ENCODE data around the gene DCHS2. TPM values are rescaled to one million over a fixed set of nuclear protein-coding genes. Genes with fewer than 3 reads are reported as not detected.

DCHS2 gene
- total RNA-seq, 2 experiments from 2014 or later: 0.16 to 0.22 TPM

DNA sequence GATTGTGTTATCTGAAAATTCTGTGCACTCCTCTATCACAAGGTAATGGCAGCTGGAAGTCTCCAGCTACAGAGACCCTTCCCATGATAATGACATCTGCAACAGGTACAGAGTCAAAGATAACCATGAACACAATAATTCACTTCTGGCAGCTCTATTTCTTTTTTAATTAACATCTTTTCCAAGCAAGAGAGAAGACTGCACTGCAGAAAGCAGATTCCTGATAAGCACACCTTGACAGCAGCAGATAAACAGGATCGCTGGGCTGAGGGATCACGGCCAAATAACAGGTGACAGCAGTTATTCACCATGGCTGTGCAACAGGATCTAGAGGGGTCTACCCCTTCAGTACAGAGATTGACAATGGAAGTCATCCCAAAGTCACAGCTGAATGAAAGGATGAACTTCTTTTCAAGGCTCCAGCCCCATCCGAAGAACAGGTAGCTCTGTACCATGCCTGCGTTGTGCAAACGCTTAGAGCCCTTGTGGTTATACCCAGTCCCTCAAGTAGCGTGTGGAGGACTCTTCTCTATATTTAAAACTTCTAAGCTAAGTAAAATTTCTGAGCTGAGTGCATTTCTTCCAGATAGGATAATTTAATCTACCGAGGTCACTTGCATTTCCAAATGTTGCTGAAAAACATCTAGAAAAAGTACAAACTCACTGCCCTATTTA, 66.7 kb downstream of the DCHS2 start:
- H3K36me3 Mint-ChIP-seq (ENCODE audit: low read depth): no peaks in the 10 kb centered on the region
- CTCF ChIA-PET: no interaction called here
- intact Hi-C loops (cut with DNase I, micrococcal nuclease): no loop called here
- H3K27ac Mint-ChIP-seq: no peak overlapping the region
- ATAC-seq (ENCODE audit: poor library complexity) (no peak), DNase-seq (no peak)
- H3K4me3 Mint-ChIP-seq: no peak overlapping the region
- Histone ChIP-seq H3K36me3 (ENCODE audit: insufficient read depth, low read length) (no peaks in the 10 kb centered on the region), H3K4me3 (ENCODE audit: low read length) (no peak overlapping the region), H3K9me3 (ENCODE audit: control insufficient read depth in 1 of 2, insufficient read depth in 1 of 2, low read length in 2 of 2) (no peaks in the 10 kb centered on the region), H3K27ac (ENCODE audit: low read depth in 1 of 2, low read length in 2 of 2) (no peak overlapping the region), H3K27me3 (ENCODE audit: control insufficient read depth in 1 of 2, insufficient read depth in 2 of 2, low read length in 2 of 2) (peaks cover 2 to 6% of the 10 kb centered on the region in 2 experiments), H3K4me1 (ENCODE audit: insufficient read depth, low read length) (no peaks in the 10 kb centered on the region)
- TF ChIP-seq, protein P1, sequence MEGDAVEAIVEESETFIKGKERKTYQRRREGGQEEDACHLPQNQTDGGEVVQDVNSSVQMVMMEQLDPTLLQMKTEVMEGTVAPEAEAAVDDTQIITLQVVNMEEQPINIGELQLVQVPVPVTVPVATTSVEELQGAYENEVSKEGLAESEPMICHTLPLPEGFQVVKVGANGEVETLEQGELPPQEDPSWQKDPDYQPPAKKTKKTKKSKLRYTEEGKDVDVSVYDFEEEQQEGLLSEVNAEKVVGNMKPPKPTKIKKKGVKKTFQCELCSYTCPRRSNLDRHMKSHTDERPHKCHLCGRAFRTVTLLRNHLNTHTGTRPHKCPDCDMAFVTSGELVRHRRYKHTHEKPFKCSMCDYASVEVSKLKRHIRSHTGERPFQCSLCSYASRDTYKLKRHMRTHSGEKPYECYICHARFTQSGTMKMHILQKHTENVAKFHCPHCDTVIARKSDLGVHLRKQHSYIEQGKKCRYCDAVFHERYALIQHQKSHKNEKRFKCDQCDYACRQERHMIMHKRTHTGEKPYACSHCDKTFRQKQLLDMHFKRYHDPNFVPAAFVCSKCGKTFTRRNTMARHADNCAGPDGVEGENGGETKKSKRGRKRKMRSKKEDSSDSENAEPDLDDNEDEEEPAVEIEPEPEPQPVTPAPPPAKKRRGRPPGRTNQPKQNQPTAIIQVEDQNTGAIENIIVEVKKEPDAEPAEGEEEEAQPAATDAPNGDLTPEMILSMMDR (IDR thresholded peaks at IDR 0.05): no peak
- no peaks in the 10 kb centered on the region for H3K4me1 Mint-ChIP-seq (ENCODE audit: low read depth)
- POLR2A ChIA-PET: no interaction called here
- no peaks in the 10 kb centered on the region for H3K9me3 Mint-ChIP-seq
- peaks cover 27% of the 10 kb centered on the region for H3K27me3 Mint-ChIP-seq

- no peak overlapping the region for H3K4me3 ChIP-seq (ENCODE audit: low read length)
- intact Hi-C loops (cut with DNase I, micrococcal nuclease): no loop called here
- H3K27ac ChIP-seq (ENCODE audit: low read depth in 1 of 2, low read length in 2 of 2): no peak overlapping the region
- no peaks in the 10 kb centered on the region for H3K4me1 ChIP-seq (ENCODE audit: insufficient read depth, low read length)
- peaks cover 37% of the 10 kb centered on the region for H3K27me3 Mint-ChIP-seq
- CTCF ChIA-PET: no interaction called here
- no peak overlapping the region for H3K27ac Mint-ChIP-seq
- H3K9me3 ChIP-seq (ENCODE audit: control insufficient read depth in 1 of 2, insufficient read depth in 1 of 2, low read length in 2 of 2): no peaks in the 10 kb centered on the region
- H3K27me3 ChIP-seq (ENCODE audit: control insufficient read depth in 1 of 2, insufficient read depth in 2 of 2, low read length in 2 of 2): peaks cover 3 to 18% of the 10 kb centered on the region in 2 experiments
- POLR2A ChIA-PET: no interaction called here
- no peaks in the 10 kb centered on the region for H3K36me3 ChIP-seq (ENCODE audit: insufficient read depth, low read length)
- no peak for DNase-seq
- H3K9me3 Mint-ChIP-seq: no peaks in the 10 kb centered on the region
- no peak for ATAC-seq (ENCODE audit: poor library complexity)
- H3K4me1 Mint-ChIP-seq (ENCODE audit: low read depth): peaks cover 4% of the 10 kb centered on the region
- no peak overlapping the region for H3K4me3 Mint-ChIP-seq
- no peaks in the 10 kb centered on the region for H3K36me3 Mint-ChIP-seq (ENCODE audit: low read depth)
- TF ChIP-seq, protein P1 (IDR thresholded peaks at IDR 0.05): no peak
These were observed 69.4 kb downstream of the DCHS2 start for GRCh38 chr4:154422152-154422551.

DNA sequence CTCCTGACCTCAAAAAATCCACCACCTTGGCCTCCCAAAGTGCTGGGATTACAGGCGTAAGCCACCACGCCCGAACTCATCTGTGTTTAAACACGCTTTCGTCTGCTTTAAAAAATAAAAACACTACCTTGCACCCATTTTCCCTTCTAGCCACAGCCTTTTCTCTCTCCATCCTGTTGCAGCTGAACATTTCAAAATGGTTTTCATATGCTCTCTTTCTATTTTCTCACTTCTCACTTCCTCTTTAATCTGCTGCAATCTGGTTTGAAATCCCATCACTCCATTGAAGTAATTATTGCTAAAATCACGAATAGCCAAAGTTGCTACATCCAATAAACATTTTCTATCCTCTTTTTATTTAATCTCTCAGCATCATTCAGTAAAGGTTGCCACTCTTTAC, 70.0 kb downstream of the DCHS2 start:
- TF ChIP-seq, protein P1 (IDR thresholded peaks at IDR 0.05): no peak
- no peak overlapping the region for H3K27ac ChIP-seq (ENCODE audit: low read depth in 1 of 2, low read length in 2 of 2)
- intact Hi-C loops (cut with DNase I, micrococcal nuclease): no loop called here
- no peak overlapping the region for H3K4me3 ChIP-seq (ENCODE audit: low read length)
- CTCF ChIA-PET: no interaction called here
- H3K27me3 ChIP-seq (ENCODE audit: control insufficient read depth in 1 of 2, insufficient read depth in 2 of 2, low read length in 2 of 2): peaks cover 5 to 21% of the 10 kb centered on the region in 2 experiments
- no peak for ATAC-seq (ENCODE audit: poor library complexity)
- H3K36me3 ChIP-seq (ENCODE audit: insufficient read depth, low read length): no peaks in the 10 kb centered on the region
- H3K9me3 ChIP-seq (ENCODE audit: control insufficient read depth in 1 of 2, insufficient read depth in 1 of 2, low read length in 2 of 2): no peaks in the 10 kb centered on the region
- peaks cover 3% of the 10 kb centered on the region for H3K4me1 ChIP-seq (ENCODE audit: insufficient read depth, low read length)
- H3K36me3 Mint-ChIP-seq (ENCODE audit: low read depth): no peaks in the 10 kb centered on the region
- H3K4me1 Mint-ChIP-seq (ENCODE audit: low read depth): peaks cover 10% of the 10 kb centered on the region
- POLR2A ChIA-PET: no interaction called here
- peaks cover 42% of the 10 kb centered on the region for H3K27me3 Mint-ChIP-seq
- no peak overlapping the region for H3K27ac Mint-ChIP-seq
- no peak overlapping the region for H3K4me3 Mint-ChIP-seq
- no peak for DNase-seq
- H3K9me3 Mint-ChIP-seq: no peaks in the 10 kb centered on the region
